Adipose tissue (tissue), 3 donors: Measurements from ENCODE around the gene GABBR2. TPM values are rescaled to one million over a fixed set of nuclear protein-coding genes. Genes with fewer than 3 reads are reported as not detected.

Experiments
- H3K27ac ChIP-seq: one replicate; pipeline ENCODE4 v1.5.1; 2013; ENCODE audit warnings: low read depth, low read length
- WGBS, 3 donors: extraction: QIAGEN DNeasy Blood & Tissue Kit; methylation state at CpG; one replicate each; pipeline ENCODE4 v1.1.7; 2013; 5-methylcytosine and 5-hydroxymethylcytosine counted together
- polyA plus RNA-seq, 3 donors: library from polyadenylated mRNA; stranded (reverse); fragments of 200-250 nt; gene quantifications; one replicate each; pipeline ENCODE4 v1.2.3, GENCODE V29; 2013
- donor health status: healthy with polysubstance abuse.
- donor health status: Bipolar disorder and iron deficiency.
- donor health status: healthy.

Gene GABBR2
- polyA plus RNA-seq, 3 donors: 0.01 TPM; not detected in 2

- H3K27ac ChIP-seq: no peak overlapping the region
- WGBS, 3 donors: 71 to 80% (median 75%) methylated on average over 6 of the region's 6 CpGs
Observed at GRCh38 chr9:98396236-98396635, 312.5 kb downstream of the GABBR2 start.

- H3K27ac ChIP-seq: no peak overlapping the region
- WGBS, 3 donors: 43 to 68% (median 53%) methylated on average over 6 of the region's 6 CpGs
Observed at GRCh38 chr9:98391867-98392266, 316.9 kb downstream of the GABBR2 start.

- H3K27ac ChIP-seq: no peak overlapping the region
- 84 to 90% (median 88%) methylated on average over 7 of the region's 7 CpGs for WGBS, 3 donors
Observed at GRCh38 chr9:98391406-98391805, 317.3 kb downstream of the GABBR2 start.

- no peak overlapping the region for H3K27ac ChIP-seq
- 83 to 90% (median 85%) methylated on average over 3 of the region's 3 CpGs for WGBS, 3 donors
Observed at GRCh38 chr9:98385751-98386150, 323.0 kb downstream of the GABBR2 start.

GRCh38 chr9:98383758-98384157, 325.0 kb downstream of the GABBR2 start:
- WGBS, 3 donors: 56 to 70% (median 69%) methylated on average over 4 of the region's 4 CpGs
- H3K27ac ChIP-seq: no peak overlapping the region

GRCh38 chr9:98381311-98382103, 327.2 kb downstream of the GABBR2 start:
- 88 to 90% (median 90%) methylated on average over 12 of the region's 12 CpGs for WGBS, 3 donors

GRCh38 chr9:98380065-98380681, 328.6 kb downstream of the GABBR2 start:
- WGBS, 3 donors: 32 to 40% (median 38%) methylated on average over 19 of the region's 19 CpGs
- no peak overlapping the region for H3K27ac ChIP-seq

More at GRCh38 chr9:98381311-98382103, 327.2 kb downstream of the GABBR2 start:
- no peak overlapping the region for H3K27ac ChIP-seq

GRCh38 chr9:98379572-98379971, 329.2 kb downstream of the GABBR2 start:
- 70 to 82% (median 79%) methylated on average over 1 of the region's 1 CpG for WGBS, 3 donors
- no peak overlapping the region for H3K27ac ChIP-seq

- H3K27ac ChIP-seq: no peak overlapping the region
- 77 to 97% (median 83%) methylated on average over 5 of the region's 5 CpGs for WGBS, 3 donors
Observed at GRCh38 chr9:98378794-98379193, 329.9 kb downstream of the GABBR2 start.

- 82 to 91% (median 85%) methylated on average over 8 of the region's 8 CpGs for WGBS, 3 donors
- H3K27ac ChIP-seq: no peak overlapping the region
Observed at GRCh38 chr9:98378206-98378780, 330.4 kb downstream of the GABBR2 start.

- no peak overlapping the region for H3K27ac ChIP-seq
- 71 to 87% (median 79%) methylated on average over 3 of the region's 3 CpGs for WGBS, 3 donors
Observed at GRCh38 chr9:98375138-98375726, 333.5 kb downstream of the GABBR2 start.

- 17 to 68% (median 58%) methylated on average over 10 of the region's 10 CpGs for WGBS, 3 donors
Observed at GRCh38 chr9:98374385-98375051, 334.2 kb downstream of the GABBR2 start.

GRCh38 chr9:98373609-98374008, 335.1 kb downstream of the GABBR2 start:
- no peak overlapping the region for H3K27ac ChIP-seq

More at GRCh38 chr9:98374385-98375051, 334.2 kb downstream of the GABBR2 start:
- H3K27ac ChIP-seq: no peak overlapping the region

- H3K27ac ChIP-seq: no peak overlapping the region
- 61 to 77% (median 74%) methylated on average over 7 of the region's 7 CpGs for WGBS, 3 donors
Observed at GRCh38 chr9:98372077-98372836, 336.5 kb downstream of the GABBR2 start.

- 81 to 84% (median 83%) methylated on average over 4 of the region's 4 CpGs for WGBS, 3 donors
Observed at GRCh38 chr9:98370976-98371315, 337.8 kb downstream of the GABBR2 start.

GRCh38 chr9:98370300-98370975, 338.3 kb downstream of the GABBR2 start:
- WGBS, 3 donors: 75 to 91% (median 89%) methylated on average over 9 of the region's 9 CpGs
- H3K27ac ChIP-seq: no peak overlapping the region

More at GRCh38 chr9:98370976-98371315, 337.8 kb downstream of the GABBR2 start:
- no peak overlapping the region for H3K27ac ChIP-seq

GRCh38 chr9:98369896-98370295, 338.8 kb downstream of the GABBR2 start:
- no peak overlapping the region for H3K27ac ChIP-seq
- 94 to 98% (median 97%) methylated on average over 2 of the region's 2 CpGs for WGBS, 3 donors
